HepG2 (cell line): ENCODE data around the gene ABHD2. TPM values are rescaled to one million over a fixed set of nuclear protein-coding genes. Genes with fewer than 3 reads are reported as not detected.

Experiments
- ATAC-seq: fragments of 200-7000 bp; cut with Tn5 transposase; 3 replicates; pipeline ENCODE4 v1.9.1; 2020; ENCODE audit warnings: mild to moderate bottlenecking, moderate library complexity
- BruUV-seq: library from RNA; stranded (reverse); fragments of 400-500 nt; replicated peaks from 2 replicates; lab custom pipeline; 2021; lab: Mats Ljungman, UMichigan
- CTCF ChIA-PET: fragments of 300-600 bp; formaldehyde crosslinking; extraction: SDS; loops from one replicate; lab custom pipeline; 2021; ENCODE audit warnings: low total read pairs, inconsistent platforms, low intra/inter-chr PET ratio; lab: Yijun Ruan, JAX
- POLR2A ChIA-PET: fragments of 350-600 bp; sonication (Branson Sonifier 250); formaldehyde crosslinking; loops from one replicate; lab custom pipeline; 2020; ENCODE audit warnings: antibody characterized with exemption, inconsistent platforms; lab: Yijun Ruan, JAX
- DNase-seq: peaks from one replicate; pipeline ENCODE4 v3.0.0-alpha.2; 2015; ENCODE audit warnings: low spot score
- FAIRE-seq: peaks from 3 replicates; lab custom pipeline; 2011; peaks lifted over from hg19 to GRCh38; lab: Jason Lieb, UNC
- H2AFZ ChIP-seq: one replicate; pipeline ENCODE4 v1.6.1; 2011; ENCODE audit warnings: low read length, inconsistent platforms
- H3K27ac ChIP-seq: fragments of 300-600 bp; 3 replicates; pipeline ENCODE4 v1.8.0; 2011; ENCODE audit warnings: mixed run types, mild to moderate bottlenecking, mixed read lengths, low read length, inconsistent platforms; ENCODE audit not compliant: insufficient read depth; ENCODE audit errors: extremely low read length
- H3K27me3 ChIP-seq, 2 experiments: fragments of 200-600 bp in 1 of 2; 2 replicates in 1 of 2; 3 replicates in 1 of 2; pipeline versions ENCODE4 v1.6.0 to v1.8.0; 2011; ENCODE audit warnings: low read length in 2 of 2, mild to moderate bottlenecking in 2 of 2, moderate library complexity in 2 of 2, inconsistent platforms in 1 of 2; ENCODE audit not compliant: insufficient read depth in 2 of 2, control insufficient read depth in 1 of 2
- H3K36me3 ChIP-seq, 2 experiments: fragments of 200-600 bp in 1 of 2; replicated peaks in 1 of 2; 2 replicates in 1 of 2; 3 replicates in 1 of 2; pipeline versions ENCODE4 v1.5.1 to v1.8.0; 2011; ENCODE audit warnings: low read length in 2 of 2, inconsistent platforms in 1 of 2; ENCODE audit not compliant: insufficient read depth in 2 of 2, control insufficient read depth in 1 of 2
- H3K4me1 ChIP-seq: 2 replicates; pipeline ENCODE4 v1.5.1; 2012; ENCODE audit warnings: low read length, inconsistent platforms; ENCODE audit not compliant: insufficient read depth
- H3K4me2 ChIP-seq: 2 replicates; pipeline ENCODE4 v1.6.0; 2011; ENCODE audit warnings: low read depth, low read length, inconsistent platforms
- H3K4me3 ChIP-seq, 3 experiments: fragments of 200-600 bp in 1 of 3; sonication (generic), shearing (Covaris generic) in 1 of 3; replicated peaks in 1 of 3; 2 replicates each; pipeline ENCODE4 v1.5.1; 2011 to 2016; ENCODE audit warnings: low read length in 3 of 3, inconsistent platforms in 2 of 3, low read depth in 2 of 3, mild to moderate bottlenecking in 2 of 3, control low read depth in 1 of 3, mixed read lengths in 1 of 3; ENCODE audit not compliant: insufficient read depth in 1 of 3
- H3K79me2 ChIP-seq: one replicate; pipeline ENCODE4 v1.6.1; 2011; ENCODE audit warnings: low read length, inconsistent platforms; ENCODE audit not compliant: insufficient read depth
- H3K9ac ChIP-seq: 2 replicates; pipeline ENCODE4 v1.6.0; 2011; ENCODE audit warnings: mild to moderate bottlenecking, low read depth, low read length, inconsistent platforms; ENCODE audit not compliant: insufficient read depth
- H3K9me3 ChIP-seq: 2 replicates; pipeline ENCODE4 v1.5.1; 2012; ENCODE audit warnings: mild to moderate bottlenecking, low read length
- H4K20me1 ChIP-seq: 2 replicates; pipeline ENCODE4 v1.6.0; 2011; ENCODE audit warnings: inconsistent platforms, mild to moderate bottlenecking, low read length, moderate library complexity; ENCODE audit not compliant: insufficient read depth
- DNMT1 ChIP-seq: sonication (generic); formaldehyde crosslinking; IDR thresholded peaks from 2 replicates; pipeline ENCODE4 v1.5.1; 2020; ENCODE audit warnings: mild to moderate bottlenecking, missing genetic modification reagents
- JARID2 ChIP-seq: sonication (generic); formaldehyde crosslinking; IDR thresholded peaks from 2 replicates; pipeline ENCODE4 v1.8.1; 2023; ENCODE audit warnings: missing genetic modification reagents, inconsistent platforms; ENCODE audit not compliant: insufficient replicate concordance
- KAT7 ChIP-seq: IDR thresholded peaks from 2 replicates; pipeline ENCODE4 v1.6.1; 2018; ENCODE audit warnings: borderline replicate concordance, missing compliant biosample characterization
- MED1 ChIP-seq: sonication (generic); formaldehyde crosslinking; IDR thresholded peaks from 2 replicates; pipeline ENCODE4 v1.4.0; 2020; ENCODE audit warnings: missing genetic modification reagents
- NFATC3 ChIP-seq: sonication (generic); formaldehyde crosslinking; IDR thresholded peaks from 2 replicates; pipeline ENCODE4 v1.5.1; 2020; ENCODE audit warnings: mild to moderate bottlenecking, missing genetic modification reagents
- SP1 ChIP-seq, 2 experiments: fragments of 450-650 bp in 1 of 2; sonication (generic) in 1 of 2; formaldehyde crosslinking in 1 of 2; IDR thresholded peaks; 2 replicates each; pipeline versions ENCODE4 v1.4.0 to v1.6.1; 2016 to 2020; ENCODE audit warnings: missing genetic modification reagents in 1 of 2
- ZFP90 ChIP-seq: sonication (generic); formaldehyde crosslinking; IDR thresholded peaks from 2 replicates; pipeline ENCODE4 v1.8.0; 2022; ENCODE audit warnings: missing genetic modification reagents, mild to moderate bottlenecking, inconsistent platforms, borderline replicate concordance
- ZNF136 ChIP-seq: sonication (generic); formaldehyde crosslinking; IDR thresholded peaks from 2 replicates; pipeline ENCODE4 v1.8.1; 2022; ENCODE audit warnings: low read depth, mild to moderate bottlenecking, moderate library complexity, missing genetic modification reagents
- ZNF143 ChIP-seq: sonication (generic); formaldehyde crosslinking; IDR thresholded peaks from 2 replicates; pipeline ENCODE4 v1.4.0; 2020; ENCODE audit warnings: missing genetic modification reagents
- ZNF280B ChIP-seq: sonication (generic); formaldehyde crosslinking; IDR thresholded peaks from 2 replicates; pipeline ENCODE4 v1.5.0; 2020; ENCODE audit warnings: missing genetic modification reagents, mild to moderate bottlenecking, borderline replicate concordance
- ZNF451 ChIP-seq: sonication (generic); formaldehyde crosslinking; IDR thresholded peaks from 2 replicates; pipeline ENCODE4 v1.5.0; 2020; ENCODE audit warnings: mild to moderate bottlenecking, missing genetic modification reagents
- WGBS: methylation state at CpG from one replicate; pipeline ENCODE4 v1.1.6; 2017; ENCODE audit warnings: low lambda C conversion rate; 5-methylcytosine and 5-hydroxymethylcytosine counted together
- in situ Hi-C: cut with HindIII; loops from 2 replicates; pipeline ENCODE4 v1.10.0; 2017; ENCODE audit warnings: low pct_unique_long_range_greater_than_20kb; ENCODE audit not compliant: extremely low pct_ligation_motif_present
- intact Hi-C: fragments of 100-400 bp; cut with micrococcal nuclease; formaldehyde crosslinking; loops from one replicate; pipeline ENCODE4 v1.10.0; 2022; ENCODE audit not compliant: unreplicated experiment
- polyA plus RNA-seq, 8 experiments: library from polyadenylated mRNA; depleted of rRNA in 3 of 8; stranded (reverse) in 7 of 8; unstranded in 1 of 8; fragments of >200 nt; fragmentation: Illumina TruSeq in 4 of 8; extraction: Trizol in 4 of 8; gene quantifications; 2 replicates each; pipeline versions ENCODE4 v1.2.1 to v1.2.3, GENCODE V29; 2011 to 2016; ENCODE audit warnings: low read depth in 4 of 8, missing spikeins in 1 of 8, mixed read lengths in 1 of 8; ENCODE audit not compliant: insufficient read depth in 1 of 8
- total RNA-seq, 5 experiments: library from RNA; depleted of rRNA; stranded (reverse); fragments of >200 nt; fragmentation: Illumina TruSeq; extraction: Trizol; gene quantifications; 2 replicates each; pipeline ENCODE4 v1.2.3, GENCODE V29; 2016; ENCODE audit warnings: low read depth in 1 of 5
- TF ChIP-seq, protein P1 (sequence below): IDR thresholded peaks from 2 replicates; pipeline ENCODE4 v1.6.1; 2016; ENCODE audit warnings: low read depth, control low read depth
- TF ChIP-seq, protein P2 (sequence below): IDR thresholded peaks from 2 replicates; pipeline ENCODE4 v1.4.0; 2020; ENCODE audit warnings: mild to moderate bottlenecking, missing genetic modification reagents

Gene ABHD2
- total and polyA plus RNA-seq, 2 of the 13 experiments (the other 11 are each of a cell fraction or from before 2014, with no cell fraction given) = 14.8 to 22.4 TPM

DNA sequence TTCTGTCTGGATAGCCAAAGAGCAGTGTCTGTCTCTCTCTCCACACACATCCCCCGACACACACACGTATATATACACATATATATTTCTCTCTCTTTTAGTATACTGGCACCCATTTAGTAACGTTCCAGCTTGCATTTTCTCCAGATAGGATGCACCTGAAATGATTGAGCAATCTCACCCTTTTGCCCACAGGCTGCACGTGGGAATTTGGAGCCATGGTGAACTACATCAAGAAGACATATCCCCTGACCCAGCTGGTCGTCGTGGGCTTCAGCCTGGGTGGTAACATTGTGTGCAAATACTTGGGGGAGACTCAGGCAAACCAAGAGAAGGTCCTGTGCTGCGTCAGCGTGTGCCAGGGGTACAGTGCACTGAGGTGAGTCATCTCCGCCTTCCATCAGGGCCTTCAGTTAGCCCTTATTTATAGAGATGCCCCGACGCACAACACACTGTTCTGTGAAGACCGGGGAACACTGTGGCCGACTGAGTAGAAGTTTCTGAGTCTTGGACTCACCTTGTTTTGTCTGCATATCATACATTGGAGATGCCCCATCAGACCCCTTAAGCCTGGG, 87.4 kb downstream of the ABHD2 start:
- CTCF ChIA-PET = interaction anchor here (3.8 kb wide), 1 partner anchor 119 kb away, joined by 75 read pairs; no protein-coding TSS in a partner anchor

More for the DNA sequence above, 87.4 kb downstream of the ABHD2 start:
- 91% methylated on average over 13 of the region's 13 CpGs for WGBS
- TF ChIP-seq ZNF143 = no peak
- no peak for TF ChIP-seq NFATC3 (CRISPR knock-in tag)
- TF ChIP-seq, protein P1, sequence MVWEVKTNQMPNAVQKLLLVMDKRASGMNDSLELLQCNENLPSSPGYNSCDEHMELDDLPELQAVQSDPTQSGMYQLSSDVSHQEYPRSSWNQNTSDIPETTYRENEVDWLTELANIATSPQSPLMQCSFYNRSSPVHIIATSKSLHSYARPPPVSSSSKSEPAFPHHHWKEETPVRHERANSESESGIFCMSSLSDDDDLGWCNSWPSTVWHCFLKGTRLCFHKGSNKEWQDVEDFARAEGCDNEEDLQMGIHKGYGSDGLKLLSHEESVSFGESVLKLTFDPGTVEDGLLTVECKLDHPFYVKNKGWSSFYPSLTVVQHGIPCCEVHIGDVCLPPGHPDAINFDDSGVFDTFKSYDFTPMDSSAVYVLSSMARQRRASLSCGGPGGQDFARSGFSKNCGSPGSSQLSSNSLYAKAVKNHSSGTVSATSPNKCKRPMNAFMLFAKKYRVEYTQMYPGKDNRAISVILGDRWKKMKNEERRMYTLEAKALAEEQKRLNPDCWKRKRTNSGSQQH (CRISPR knock-in tag) = no peak
- no peak for TF ChIP-seq DNMT1 (CRISPR knock-in tag)
- TF ChIP-seq ZNF136 (CRISPR knock-in tag) = no peak
- TF ChIP-seq SP1 (IDR thresholded peaks at IDR 0.05) = no peak
- TF ChIP-seq SP1 (CRISPR knock-in tag; IDR thresholded peaks at IDR 0.05) = no peak
- TF ChIP-seq, protein P2, sequence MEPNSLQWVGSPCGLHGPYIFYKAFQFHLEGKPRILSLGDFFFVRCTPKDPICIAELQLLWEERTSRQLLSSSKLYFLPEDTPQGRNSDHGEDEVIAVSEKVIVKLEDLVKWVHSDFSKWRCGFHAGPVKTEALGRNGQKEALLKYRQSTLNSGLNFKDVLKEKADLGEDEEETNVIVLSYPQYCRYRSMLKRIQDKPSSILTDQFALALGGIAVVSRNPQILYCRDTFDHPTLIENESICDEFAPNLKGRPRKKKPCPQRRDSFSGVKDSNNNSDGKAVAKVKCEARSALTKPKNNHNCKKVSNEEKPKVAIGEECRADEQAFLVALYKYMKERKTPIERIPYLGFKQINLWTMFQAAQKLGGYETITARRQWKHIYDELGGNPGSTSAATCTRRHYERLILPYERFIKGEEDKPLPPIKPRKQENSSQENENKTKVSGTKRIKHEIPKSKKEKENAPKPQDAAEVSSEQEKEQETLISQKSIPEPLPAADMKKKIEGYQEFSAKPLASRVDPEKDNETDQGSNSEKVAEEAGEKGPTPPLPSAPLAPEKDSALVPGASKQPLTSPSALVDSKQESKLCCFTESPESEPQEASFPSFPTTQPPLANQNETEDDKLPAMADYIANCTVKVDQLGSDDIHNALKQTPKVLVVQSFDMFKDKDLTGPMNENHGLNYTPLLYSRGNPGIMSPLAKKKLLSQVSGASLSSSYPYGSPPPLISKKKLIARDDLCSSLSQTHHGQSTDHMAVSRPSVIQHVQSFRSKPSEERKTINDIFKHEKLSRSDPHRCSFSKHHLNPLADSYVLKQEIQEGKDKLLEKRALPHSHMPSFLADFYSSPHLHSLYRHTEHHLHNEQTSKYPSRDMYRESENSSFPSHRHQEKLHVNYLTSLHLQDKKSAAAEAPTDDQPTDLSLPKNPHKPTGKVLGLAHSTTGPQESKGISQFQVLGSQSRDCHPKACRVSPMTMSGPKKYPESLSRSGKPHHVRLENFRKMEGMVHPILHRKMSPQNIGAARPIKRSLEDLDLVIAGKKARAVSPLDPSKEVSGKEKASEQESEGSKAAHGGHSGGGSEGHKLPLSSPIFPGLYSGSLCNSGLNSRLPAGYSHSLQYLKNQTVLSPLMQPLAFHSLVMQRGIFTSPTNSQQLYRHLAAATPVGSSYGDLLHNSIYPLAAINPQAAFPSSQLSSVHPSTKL (CRISPR knock-in tag) = no peak
- no peak for TF ChIP-seq ZNF451 (CRISPR knock-in tag)
- TF ChIP-seq ZFP90 = no peak
- TF ChIP-seq JARID2 = no peak
- no peak for TF ChIP-seq KAT7 (CRISPR knock-in tag)
- TF ChIP-seq ZNF280B (CRISPR knock-in tag) = no peak
- TF ChIP-seq MED1 (CRISPR knock-in tag) = no peak
- peaks cover 8 to 44% of the 10 kb centered on the region in 2 experiments for H3K36me3 ChIP-seq
- ATAC-seq (no peak), DNase-seq (no peak), FAIRE-seq (no peak)
- in situ Hi-C loops = loop anchor here (5.0 to 10.0 kb wide), 2 partner anchors 118 to 271 kb away; no protein-coding TSS in a partner anchor
- no peaks in the 10 kb centered on the region for H3K27me3 ChIP-seq
- H2AFZ ChIP-seq = no peak overlapping the region
- peaks cover 9% of the 10 kb centered on the region; the same call in 1 of the 2 replicates for H3K4me1 ChIP-seq
- BruUV-seq = no TSS peak
- intact Hi-C loops = loop anchor here (10.0 kb wide), 1 partner anchor 281 kb away; the partner anchor contains the start of gene HAPLN3
- POLR2A ChIA-PET = interaction anchor here (0.6 kb wide), 1 partner anchor 53 kb away, joined by 3 read pairs; no protein-coding TSS in a partner anchor
- no peaks in the 10 kb centered on the region for H3K9me3 ChIP-seq
- H3K79me2 ChIP-seq = no peaks in the 10 kb centered on the region
- no peak overlapping the region for H3K27ac ChIP-seq
- no peak overlapping the region for H3K9ac ChIP-seq
- no peak overlapping the region for H3K4me2 ChIP-seq
- no peaks in the 10 kb centered on the region for H4K20me1 ChIP-seq
- H3K4me3 ChIP-seq = no peak overlapping the region
